HepG2 (cell line): Measurements from ENCODE around the gene TXNDC11. TPM values are rescaled to one million over a fixed set of nuclear protein-coding genes. Genes with fewer than 3 reads are reported as not detected.

Experiments
- ATAC-seq: fragments of 200-7000 bp; cut with Tn5 transposase; 3 replicates; pipeline ENCODE4 v1.9.1; 2020; ENCODE audit warnings: mild to moderate bottlenecking, moderate library complexity
- BruUV-seq: library from RNA; stranded (reverse); fragments of 400-500 nt; replicated peaks from 2 replicates; lab custom pipeline; 2021; lab: Mats Ljungman, UMichigan
- CTCF ChIA-PET: fragments of 300-600 bp; formaldehyde crosslinking; extraction: SDS; loops from one replicate; lab custom pipeline; 2021; ENCODE audit warnings: low total read pairs, inconsistent platforms, low intra/inter-chr PET ratio; lab: Yijun Ruan, JAX
- POLR2A ChIA-PET: fragments of 350-600 bp; sonication (Branson Sonifier 250); formaldehyde crosslinking; loops from one replicate; lab custom pipeline; 2020; ENCODE audit warnings: antibody characterized with exemption, inconsistent platforms; lab: Yijun Ruan, JAX
- DNase-seq: peaks from one replicate; pipeline ENCODE4 v3.0.0-alpha.2; 2015; ENCODE audit warnings: low spot score
- FAIRE-seq: peaks from 3 replicates; lab custom pipeline; 2011; peaks lifted over from hg19 to GRCh38; lab: Jason Lieb, UNC
- H2AFZ ChIP-seq: one replicate; pipeline ENCODE4 v1.6.1; 2011; ENCODE audit warnings: low read length, inconsistent platforms
- H3K27ac ChIP-seq: fragments of 300-600 bp; 3 replicates; pipeline ENCODE4 v1.8.0; 2011; ENCODE audit warnings: mixed run types, mild to moderate bottlenecking, mixed read lengths, low read length, inconsistent platforms; ENCODE audit not compliant: insufficient read depth; ENCODE audit errors: extremely low read length
- H3K27me3 ChIP-seq, 2 experiments: fragments of 200-600 bp in 1 of 2; 2 replicates in 1 of 2; 3 replicates in 1 of 2; pipeline versions ENCODE4 v1.6.0 to v1.8.0; 2011; ENCODE audit warnings: low read length in 2 of 2, mild to moderate bottlenecking in 2 of 2, moderate library complexity in 2 of 2, inconsistent platforms in 1 of 2; ENCODE audit not compliant: insufficient read depth in 2 of 2, control insufficient read depth in 1 of 2
- H3K36me3 ChIP-seq, 2 experiments: fragments of 200-600 bp in 1 of 2; replicated peaks in 1 of 2; 2 replicates in 1 of 2; 3 replicates in 1 of 2; pipeline versions ENCODE4 v1.5.1 to v1.8.0; 2011; ENCODE audit warnings: low read length in 2 of 2, inconsistent platforms in 1 of 2; ENCODE audit not compliant: insufficient read depth in 2 of 2, control insufficient read depth in 1 of 2
- H3K4me1 ChIP-seq: 2 replicates; pipeline ENCODE4 v1.5.1; 2012; ENCODE audit warnings: low read length, inconsistent platforms; ENCODE audit not compliant: insufficient read depth
- H3K4me2 ChIP-seq: 2 replicates; pipeline ENCODE4 v1.6.0; 2011; ENCODE audit warnings: low read depth, low read length, inconsistent platforms
- H3K4me3 ChIP-seq, 3 experiments: fragments of 200-600 bp in 1 of 3; sonication (generic), shearing (Covaris generic) in 1 of 3; replicated peaks in 1 of 3; 2 replicates each; pipeline ENCODE4 v1.5.1; 2011 to 2016; ENCODE audit warnings: low read length in 3 of 3, inconsistent platforms in 2 of 3, low read depth in 2 of 3, mild to moderate bottlenecking in 2 of 3, control low read depth in 1 of 3, mixed read lengths in 1 of 3; ENCODE audit not compliant: insufficient read depth in 1 of 3
- H3K79me2 ChIP-seq: one replicate; pipeline ENCODE4 v1.6.1; 2011; ENCODE audit warnings: low read length, inconsistent platforms; ENCODE audit not compliant: insufficient read depth
- H3K9ac ChIP-seq: 2 replicates; pipeline ENCODE4 v1.6.0; 2011; ENCODE audit warnings: mild to moderate bottlenecking, low read depth, low read length, inconsistent platforms; ENCODE audit not compliant: insufficient read depth
- H3K9me3 ChIP-seq: 2 replicates; pipeline ENCODE4 v1.5.1; 2012; ENCODE audit warnings: mild to moderate bottlenecking, low read length
- H4K20me1 ChIP-seq: 2 replicates; pipeline ENCODE4 v1.6.0; 2011; ENCODE audit warnings: inconsistent platforms, mild to moderate bottlenecking, low read length, moderate library complexity; ENCODE audit not compliant: insufficient read depth
- ATRX ChIP-seq: sonication (generic); formaldehyde crosslinking; IDR thresholded peaks from 2 replicates; pipeline ENCODE4 v1.4.0; 2020; ENCODE audit warnings: missing genetic modification reagents, borderline replicate concordance
- DR1 ChIP-seq: sonication (generic); formaldehyde crosslinking; IDR thresholded peaks from 2 replicates; pipeline ENCODE4 v1.8.0; 2021; ENCODE audit warnings: mild to moderate bottlenecking, missing genetic modification reagents, inconsistent platforms
- MXD4 ChIP-seq: IDR thresholded peaks from 2 replicates; pipeline ENCODE4 v1.6.1; 2016; ENCODE audit warnings: mild to moderate bottlenecking, missing biosample characterization, missing genetic modification reagents
- POLR2G ChIP-seq: fragments of 200-400 bp; formaldehyde crosslinking; IDR thresholded peaks from 2 replicates; pipeline ENCODE4 v1.6.1; 2018; ENCODE audit warnings: mild to moderate bottlenecking, low read depth, low read length, moderate library complexity
- RBM22 ChIP-seq: fragments of 200-400 bp; formaldehyde crosslinking; optimal IDR thresholded peaks from 2 replicates; pipeline ENCODE3; 2017; ENCODE audit warnings: mild to moderate bottlenecking, low read length, moderate library complexity
- SP4 ChIP-seq: sonication (generic); formaldehyde crosslinking; IDR thresholded peaks from 2 replicates; pipeline ENCODE4 v1.8.1; 2023; ENCODE audit warnings: mild to moderate bottlenecking, missing genetic modification reagents
- SPEN ChIP-seq: sonication (generic); formaldehyde crosslinking; IDR thresholded peaks from 2 replicates; pipeline ENCODE4 v1.5.1; 2020; ENCODE audit warnings: low read depth, mild to moderate bottlenecking, missing genetic modification reagents
- ZBTB38 ChIP-seq: sonication (generic); formaldehyde crosslinking; IDR thresholded peaks from 2 replicates; pipeline ENCODE4 v1.5.1; 2020; ENCODE audit warnings: mild to moderate bottlenecking, missing genetic modification reagents
- ZC3H13 ChIP-seq: sonication (generic); formaldehyde crosslinking; IDR thresholded peaks from 2 replicates; pipeline ENCODE4 v1.8.1; 2023; ENCODE audit warnings: mild to moderate bottlenecking, missing genetic modification reagents, moderate library complexity
- ZNF430 ChIP-seq: sonication (generic); formaldehyde crosslinking; IDR thresholded peaks from 2 replicates; pipeline ENCODE4 v1.9.0; 2021; ENCODE audit warnings: mild to moderate bottlenecking, missing genetic modification reagents
- ZNF619 ChIP-seq: sonication (generic); formaldehyde crosslinking; IDR thresholded peaks from 2 replicates; pipeline ENCODE4 v1.4.0; 2020; ENCODE audit warnings: mild to moderate bottlenecking, missing genetic modification reagents
- WGBS: methylation state at CpG from one replicate; pipeline ENCODE4 v1.1.6; 2017; ENCODE audit warnings: low lambda C conversion rate; 5-methylcytosine and 5-hydroxymethylcytosine counted together
- in situ Hi-C: cut with HindIII; loops from 2 replicates; pipeline ENCODE4 v1.10.0; 2017; ENCODE audit warnings: low pct_unique_long_range_greater_than_20kb; ENCODE audit not compliant: extremely low pct_ligation_motif_present
- intact Hi-C: fragments of 100-400 bp; cut with micrococcal nuclease; formaldehyde crosslinking; loops from one replicate; pipeline ENCODE4 v1.10.0; 2022; ENCODE audit not compliant: unreplicated experiment
- polyA plus RNA-seq, 8 experiments: library from polyadenylated mRNA; depleted of rRNA in 3 of 8; stranded (reverse) in 7 of 8; unstranded in 1 of 8; fragments of >200 nt; fragmentation: Illumina TruSeq in 4 of 8; extraction: Trizol in 4 of 8; gene quantifications; 2 replicates each; pipeline versions ENCODE4 v1.2.1 to v1.2.3, GENCODE V29; 2011 to 2016; ENCODE audit warnings: low read depth in 4 of 8, missing spikeins in 1 of 8, mixed read lengths in 1 of 8; ENCODE audit not compliant: insufficient read depth in 1 of 8
- total RNA-seq, 5 experiments: library from RNA; depleted of rRNA; stranded (reverse); fragments of >200 nt; fragmentation: Illumina TruSeq; extraction: Trizol; gene quantifications; 2 replicates each; pipeline ENCODE4 v1.2.3, GENCODE V29; 2016; ENCODE audit warnings: low read depth in 1 of 5
- TF ChIP-seq, protein P1 (sequence below): sonication (generic); formaldehyde crosslinking; IDR thresholded peaks from 2 replicates; pipeline ENCODE4 v1.9.0; 2022; ENCODE audit warnings: missing genetic modification reagents, mild to moderate bottlenecking, borderline replicate concordance

TXNDC11 gene
- total and polyA plus RNA-seq, 2 of the 13 experiments (the other 11 are each of a cell fraction or from before 2014, with no cell fraction given): 74.9 to 123 TPM

DNA sequence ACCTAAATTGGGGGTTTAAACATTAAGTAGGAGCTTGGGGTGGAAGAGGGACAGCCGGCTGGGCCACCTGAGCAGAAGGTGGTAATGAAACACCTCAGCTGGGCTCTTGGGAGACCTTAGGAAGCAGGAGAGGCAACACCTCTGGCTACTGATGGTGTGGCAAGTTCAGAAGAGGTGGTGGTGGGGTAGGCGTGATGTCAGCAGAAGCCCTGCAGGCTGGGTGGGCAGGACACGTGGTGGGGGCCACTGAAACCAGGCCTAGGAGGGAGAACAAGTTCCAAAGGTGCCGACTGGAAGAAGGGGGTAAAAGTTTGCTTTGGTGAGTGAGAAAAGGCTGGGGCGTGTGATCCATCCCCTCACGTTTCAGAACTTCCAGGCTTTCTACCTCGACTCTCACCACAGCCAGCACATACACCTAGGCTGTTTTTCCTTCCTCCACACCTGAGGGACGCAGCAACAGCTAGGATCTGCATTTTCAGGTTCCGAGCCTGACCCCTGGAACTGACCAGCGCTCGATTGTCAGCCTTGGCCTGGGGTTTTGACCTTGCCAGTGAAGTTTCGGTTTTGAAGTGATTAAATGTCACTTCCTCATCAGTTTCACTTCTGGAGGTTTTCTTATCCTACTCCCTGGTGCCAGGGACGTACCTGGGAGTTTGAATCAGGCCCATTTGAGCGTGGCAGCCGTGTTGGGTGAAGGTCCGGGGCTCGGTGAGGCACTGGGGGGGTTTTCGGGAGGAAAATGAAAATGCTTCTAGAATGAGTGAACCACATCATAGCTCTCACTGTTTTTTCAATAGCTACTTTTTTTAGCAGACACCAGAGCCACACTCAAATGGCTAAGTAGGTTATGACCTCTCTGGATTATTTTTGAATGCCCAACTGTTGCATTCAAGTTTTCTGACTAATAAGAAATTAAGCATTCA lies 64.4 kb downstream of the TXNDC11 start:
- TF ChIP-seq ZNF430: no peak
- TF ChIP-seq ATRX (CRISPR knock-in tag): no peak
- TF ChIP-seq DR1: no peak
- TF ChIP-seq ZBTB38 (CRISPR knock-in tag): 0 out of 2 replicates have a peak, but pooled peaks have one; percentile 40
- TF ChIP-seq MXD4 (CRISPR knock-in tag): no peak
- peak; percentile 47; the same call in 1 of the 2 replicates for TF ChIP-seq POLR2G
- peak; percentile 39 for TF ChIP-seq RBM22
- TF ChIP-seq, protein P1, sequence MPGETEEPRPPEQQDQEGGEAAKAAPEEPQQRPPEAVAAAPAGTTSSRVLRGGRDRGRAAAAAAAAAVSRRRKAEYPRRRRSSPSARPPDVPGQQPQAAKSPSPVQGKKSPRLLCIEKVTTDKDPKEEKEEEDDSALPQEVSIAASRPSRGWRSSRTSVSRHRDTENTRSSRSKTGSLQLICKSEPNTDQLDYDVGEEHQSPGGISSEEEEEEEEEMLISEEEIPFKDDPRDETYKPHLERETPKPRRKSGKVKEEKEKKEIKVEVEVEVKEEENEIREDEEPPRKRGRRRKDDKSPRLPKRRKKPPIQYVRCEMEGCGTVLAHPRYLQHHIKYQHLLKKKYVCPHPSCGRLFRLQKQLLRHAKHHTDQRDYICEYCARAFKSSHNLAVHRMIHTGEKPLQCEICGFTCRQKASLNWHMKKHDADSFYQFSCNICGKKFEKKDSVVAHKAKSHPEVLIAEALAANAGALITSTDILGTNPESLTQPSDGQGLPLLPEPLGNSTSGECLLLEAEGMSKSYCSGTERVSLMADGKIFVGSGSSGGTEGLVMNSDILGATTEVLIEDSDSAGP: 0 out of 2 replicates have a peak, but pooled peaks have one; percentile 37
- TF ChIP-seq ZNF619 (CRISPR knock-in tag): no peak
- 0 out of 2 replicates have a peak, but pooled peaks have one; percentile 16 for TF ChIP-seq SP4
- TF ChIP-seq ZC3H13 (CRISPR knock-in tag): peak; percentile 50; the same call in 1 of the 2 replicates
- no peak for TF ChIP-seq SPEN (CRISPR knock-in tag)
- BruUV-seq: no TSS peak

More for the DNA sequence above, 64.4 kb downstream of the TXNDC11 start:
- intact Hi-C loops (no loop called here), in situ Hi-C loops (no loop called here)
- no peaks in the 10 kb centered on the region for H3K27me3 ChIP-seq
- ATAC-seq (no peak), FAIRE-seq (no peak), DNase-seq (no peak)
- ChIA-PET POLR2A (interaction anchor here (1.3 to 1.5 kb wide), 2 partner anchors 9 to 12 kb away, joined by 3 to 4 read pairs; no protein-coding TSS in a partner anchor), CTCF (no interaction called here)
- H4K20me1 ChIP-seq: peaks cover 4% of the 10 kb centered on the region; the same call in 1 of the 2 replicates
- no peaks in the 10 kb centered on the region for H3K9me3 ChIP-seq
- no peak overlapping the region for H3K4me3 ChIP-seq
- peaks cover 44 to 69% of the 10 kb centered on the region in 2 experiments for H3K36me3 ChIP-seq
- H3K4me1 ChIP-seq: peaks cover 21% of the 10 kb centered on the region
- H3K27ac ChIP-seq: no peak overlapping the region
- H3K79me2 ChIP-seq: no peaks in the 10 kb centered on the region
- no peak overlapping the region for H3K4me2 ChIP-seq
- H2AFZ ChIP-seq: no peak overlapping the region
- H3K9ac ChIP-seq: no peak overlapping the region
- WGBS: 96% methylated on average over 18 of the region's 18 CpGs
